Activated CD4-positive, alpha-beta T cell treated with anti-CD3 and anti-CD28 coated beads, Interleukin-2, amount 50 U/mL, for 24 hours (primary cell): ENCODE results near the gene SETD9.
A peak's percentile ranks its signal among the peaks of the same experiment; 100 is the strongest.

Experiments used
- DNase-seq, 2 donors: peaks; one replicate each; pipeline ENCODE4 v3.0.0-alpha.2; 2020; ENCODE audit warnings: low read depth in 1 of 2, low spot score in 1 of 2

Gene SETD9

GRCh38 chr5:56934325-56934724 lies 24.9 kb downstream of the SETD9 start:
- DNase-seq = no peak

- no peak for DNase-seq
Observed at GRCh38 chr5:56938858-56939257, 29.5 kb downstream of the SETD9 start.

- DNase-seq = no peak
Observed at GRCh38 chr5:56941981-56942380, 32.6 kb downstream of the SETD9 start.

GRCh38 chr5:56947052-56947451 lies 37.7 kb downstream of the SETD9 start:
- DNase-seq = no peak

GRCh38 chr5:56950626-56951125 lies 41.3 kb downstream of the SETD9 start:
- peak; percentile 12 to 37 for DNase-seq

GRCh38 chr5:56951126-56951945 lies 41.9 kb downstream of the SETD9 start:
- peak; percentile 3 to 10 for DNase-seq

- peak; percentile 67 to 68 for DNase-seq
Observed at GRCh38 chr5:56951946-56952691, 42.7 kb downstream of the SETD9 start, which contains the start of gene MIER3. MIER3 (minus strand) TSS chr5:56952123; CDS start chr5:56952102, 21 bp downstream.

GRCh38 chr5:56954262-56954661 lies 44.9 kb downstream of the SETD9 start:
- DNase-seq = no peak

- no peak for DNase-seq
Observed at GRCh38 chr5:56958595-56958994, 49.2 kb downstream of the SETD9 start.

- DNase-seq = no peak
Observed at GRCh38 chr5:56959326-56959725, 49.9 kb downstream of the SETD9 start.

- no peak for DNase-seq
Observed at GRCh38 chr5:56961746-56962145, 52.4 kb downstream of the SETD9 start.

- no peak for DNase-seq
Observed at GRCh38 chr5:56962286-56962685, 52.9 kb downstream of the SETD9 start.

- no peak for DNase-seq
Observed at GRCh38 chr5:56963246-56963645, 53.9 kb downstream of the SETD9 start.

- DNase-seq = no peak
Observed at GRCh38 chr5:56964173-56964572, 54.8 kb downstream of the SETD9 start.
